ENCODE data around the gene RASAL3.

- TF ChIP-seq, protein P1, sequence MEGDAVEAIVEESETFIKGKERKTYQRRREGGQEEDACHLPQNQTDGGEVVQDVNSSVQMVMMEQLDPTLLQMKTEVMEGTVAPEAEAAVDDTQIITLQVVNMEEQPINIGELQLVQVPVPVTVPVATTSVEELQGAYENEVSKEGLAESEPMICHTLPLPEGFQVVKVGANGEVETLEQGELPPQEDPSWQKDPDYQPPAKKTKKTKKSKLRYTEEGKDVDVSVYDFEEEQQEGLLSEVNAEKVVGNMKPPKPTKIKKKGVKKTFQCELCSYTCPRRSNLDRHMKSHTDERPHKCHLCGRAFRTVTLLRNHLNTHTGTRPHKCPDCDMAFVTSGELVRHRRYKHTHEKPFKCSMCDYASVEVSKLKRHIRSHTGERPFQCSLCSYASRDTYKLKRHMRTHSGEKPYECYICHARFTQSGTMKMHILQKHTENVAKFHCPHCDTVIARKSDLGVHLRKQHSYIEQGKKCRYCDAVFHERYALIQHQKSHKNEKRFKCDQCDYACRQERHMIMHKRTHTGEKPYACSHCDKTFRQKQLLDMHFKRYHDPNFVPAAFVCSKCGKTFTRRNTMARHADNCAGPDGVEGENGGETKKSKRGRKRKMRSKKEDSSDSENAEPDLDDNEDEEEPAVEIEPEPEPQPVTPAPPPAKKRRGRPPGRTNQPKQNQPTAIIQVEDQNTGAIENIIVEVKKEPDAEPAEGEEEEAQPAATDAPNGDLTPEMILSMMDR (IDR thresholded peaks at IDR 0.05), result no peak
- TF ChIP-seq POLR2A (IDR thresholded peaks at IDR 0.05) (no peak), EP300 (IDR thresholded peaks at IDR 0.05) (no peak)
These were observed 12.0 kb upstream of the RASAL3 start for GRCh38 chr19:15476325-15476724.

Measured in ovary (tissue), 3 donors.